GM21576 (cell line): Measurements from ENCODE around the gene EPHB3.

Experiments
- ATAC-seq: cut with Tn5 transposase; IDR thresholded peaks from one replicate; pipeline ENCODE4 v1.9.1; 2021; ENCODE audit warnings: mild to moderate bottlenecking, moderate library complexity; ENCODE audit not compliant: unreplicated experiment

Gene EPHB3

DNA sequence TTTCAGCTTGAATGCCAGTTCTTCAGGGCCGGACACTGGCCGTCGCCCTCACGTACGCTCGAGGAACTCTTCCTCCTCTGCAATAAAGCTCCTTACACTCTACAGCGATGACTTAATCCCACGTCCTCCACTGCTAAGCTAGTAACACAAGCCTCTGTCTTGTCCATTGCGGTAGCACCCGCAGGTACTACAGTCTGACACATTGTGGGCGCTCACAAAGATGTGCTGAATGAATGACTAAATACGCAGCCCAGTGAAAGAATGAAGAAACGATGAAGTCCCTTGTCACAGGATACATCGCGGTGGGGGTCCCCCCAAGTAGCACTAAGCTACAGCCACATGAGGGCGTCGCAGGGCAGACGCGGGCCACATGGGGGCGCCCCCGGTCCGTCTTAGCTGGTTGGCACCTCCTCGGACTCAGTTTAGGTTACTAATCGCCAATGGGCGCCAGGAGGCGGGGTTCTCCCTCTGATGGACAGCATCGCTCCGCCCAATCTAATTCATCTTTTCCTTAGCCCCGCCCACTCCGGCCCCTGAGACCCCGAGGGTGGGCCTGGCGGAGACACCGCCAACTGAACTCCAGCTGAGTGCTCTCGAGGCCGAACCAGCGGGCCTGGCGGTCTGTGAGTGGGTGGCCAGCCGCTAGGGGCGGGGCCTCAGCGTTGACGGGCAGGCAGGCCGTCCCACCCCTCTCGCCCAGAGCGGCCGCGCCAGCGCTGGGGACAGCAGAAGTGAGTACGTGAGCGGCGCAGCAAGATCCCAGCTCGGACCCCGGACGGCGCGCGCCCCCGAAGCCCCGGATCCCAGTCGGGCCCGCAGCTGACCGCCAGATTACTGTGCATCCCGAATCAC lies at the start of gene EPHB3:
Gene EPHB3 (plus strand): TSS at position 725 of the 852 bp plus-strand sequence. CDS start 451 bp downstream, outside the sequence.
- peak; percentile 85 for ATAC-seq

DNA sequence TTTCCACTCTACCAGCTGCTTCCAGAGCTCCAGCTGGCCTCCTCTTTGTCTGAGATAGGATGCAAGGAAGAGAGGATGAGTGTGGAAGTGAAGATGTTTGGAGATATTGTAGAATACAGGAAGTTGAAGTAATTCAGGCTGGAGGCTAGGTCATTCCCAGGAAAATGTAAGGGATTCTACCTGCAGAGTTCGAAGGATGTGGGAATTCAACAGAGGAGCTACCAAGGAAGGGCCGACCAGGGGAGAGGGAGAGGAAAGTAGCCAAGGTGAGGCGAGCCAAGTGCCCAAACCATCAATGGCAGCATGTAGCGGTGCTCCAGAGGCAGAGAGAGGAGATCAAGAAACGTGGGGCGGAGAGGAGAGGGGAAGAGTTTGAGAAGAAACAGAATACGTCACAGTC lies 49.0 kb upstream of the EPHB3 start:
- ATAC-seq, result no peak

DNA sequence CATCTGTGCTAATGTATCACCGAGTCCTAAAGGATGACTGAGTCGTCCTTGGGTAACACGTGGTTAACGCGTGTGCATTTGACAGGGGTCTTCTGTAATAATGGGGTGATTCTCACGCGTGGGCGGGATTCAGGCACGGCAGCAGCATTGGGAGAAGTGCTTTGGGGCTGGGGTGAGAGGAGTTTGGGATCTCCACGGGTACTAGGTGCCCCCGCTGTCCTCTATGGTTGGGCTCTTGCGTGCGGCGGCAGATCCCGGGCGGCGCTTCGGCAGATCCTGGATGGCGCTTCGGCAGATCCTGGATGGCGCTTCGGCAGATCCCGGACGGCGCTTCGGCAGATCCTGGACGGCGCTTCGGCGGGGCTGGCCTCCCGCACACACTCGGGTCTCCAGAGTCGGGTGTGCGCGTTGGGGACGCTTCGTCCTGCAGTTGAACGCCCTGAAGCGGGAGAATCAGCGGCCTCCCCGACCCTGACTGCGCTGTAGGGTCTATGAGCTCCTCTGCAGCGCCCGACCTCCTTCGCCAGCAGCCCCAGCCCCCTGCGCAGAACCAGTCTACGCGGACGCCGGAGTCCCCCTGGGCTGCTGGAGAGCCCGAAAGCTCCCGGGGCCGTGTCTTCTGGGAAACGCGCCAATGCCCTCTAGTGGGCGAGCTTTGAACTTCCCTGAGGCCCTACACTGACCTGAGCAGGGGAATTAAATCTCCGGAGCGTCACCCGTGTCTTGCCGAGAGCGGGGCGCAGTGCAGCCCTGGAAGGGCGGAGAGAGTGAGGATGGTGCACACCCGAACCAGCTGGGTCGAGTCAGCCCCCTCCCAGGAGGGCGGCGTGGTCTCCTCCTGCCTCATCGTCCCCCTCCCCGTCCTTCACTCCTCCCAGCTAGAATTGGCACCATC lies 48.1 kb upstream of the EPHB3 start:
- peak; percentile 82 for ATAC-seq

DNA sequence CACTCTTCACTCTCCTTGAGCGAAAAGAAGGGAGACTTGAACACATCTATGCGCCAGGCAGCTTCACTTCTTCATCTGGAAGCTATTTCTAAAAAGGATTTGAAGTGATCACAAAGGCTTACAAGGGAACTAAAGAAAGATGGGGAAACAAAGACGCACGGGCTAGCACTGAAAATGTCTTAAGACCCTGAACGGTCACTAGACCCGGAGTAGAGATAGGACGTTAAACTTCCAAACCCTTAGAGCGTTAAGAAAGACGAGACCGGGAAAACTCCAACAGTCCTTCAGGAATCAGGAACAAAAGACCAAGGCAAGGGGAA lies 47.5 kb upstream of the EPHB3 start:
- no peak for ATAC-seq

DNA sequence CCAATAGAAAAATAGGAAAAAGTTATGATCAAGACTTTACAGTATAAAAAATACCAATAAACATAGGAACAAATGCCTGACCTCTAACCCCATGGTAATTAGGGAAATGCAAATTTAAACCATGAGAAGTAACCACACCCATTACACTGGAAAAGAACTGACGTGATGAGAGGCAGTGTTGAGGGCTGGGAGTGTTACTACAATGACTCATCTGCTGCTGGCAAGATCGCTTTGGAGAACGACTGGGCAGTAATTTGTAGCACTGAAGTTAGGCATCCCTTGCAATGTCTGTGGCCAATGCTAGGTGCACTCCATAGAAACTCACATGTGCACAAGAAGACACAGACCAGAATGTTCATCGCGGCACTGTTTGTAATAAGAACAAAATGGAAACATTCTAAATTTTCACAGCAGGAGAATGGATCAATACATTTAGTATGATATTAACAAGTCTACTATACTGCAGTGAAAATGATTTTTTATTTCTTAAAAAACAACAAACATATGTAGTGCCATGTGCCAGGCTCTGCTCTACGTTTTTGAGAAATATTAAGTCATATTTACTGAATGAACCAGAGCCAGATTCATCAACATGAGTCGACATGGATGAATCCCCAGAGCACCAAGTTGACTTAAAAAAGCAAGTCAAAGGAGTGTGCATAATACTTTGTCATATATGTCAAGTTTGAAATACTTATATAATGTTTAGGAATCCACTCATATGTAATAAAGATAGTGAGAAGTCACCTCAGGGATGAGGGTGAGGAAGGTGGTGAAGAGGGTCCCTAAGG lies 37.6 kb upstream of the EPHB3 start:
- ATAC-seq, result no peak

DNA sequence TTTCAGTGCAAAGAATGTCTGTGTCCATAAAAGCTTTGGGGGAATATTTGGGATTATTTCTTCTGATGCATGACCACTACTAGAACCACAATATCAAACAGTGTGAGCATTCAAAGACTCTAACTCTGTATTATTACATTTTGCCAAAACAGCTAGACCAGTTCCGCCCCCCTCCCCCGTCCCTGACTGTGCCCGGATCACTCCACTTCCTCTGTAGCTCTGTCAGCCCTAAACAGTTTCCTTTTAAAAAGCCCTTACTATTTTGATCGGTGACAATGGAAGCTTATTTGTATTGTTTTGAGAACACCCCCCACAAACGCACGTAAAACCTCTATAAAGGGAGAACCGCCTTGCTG lies 36.6 kb upstream of the EPHB3 start:
- no peak for ATAC-seq

DNA sequence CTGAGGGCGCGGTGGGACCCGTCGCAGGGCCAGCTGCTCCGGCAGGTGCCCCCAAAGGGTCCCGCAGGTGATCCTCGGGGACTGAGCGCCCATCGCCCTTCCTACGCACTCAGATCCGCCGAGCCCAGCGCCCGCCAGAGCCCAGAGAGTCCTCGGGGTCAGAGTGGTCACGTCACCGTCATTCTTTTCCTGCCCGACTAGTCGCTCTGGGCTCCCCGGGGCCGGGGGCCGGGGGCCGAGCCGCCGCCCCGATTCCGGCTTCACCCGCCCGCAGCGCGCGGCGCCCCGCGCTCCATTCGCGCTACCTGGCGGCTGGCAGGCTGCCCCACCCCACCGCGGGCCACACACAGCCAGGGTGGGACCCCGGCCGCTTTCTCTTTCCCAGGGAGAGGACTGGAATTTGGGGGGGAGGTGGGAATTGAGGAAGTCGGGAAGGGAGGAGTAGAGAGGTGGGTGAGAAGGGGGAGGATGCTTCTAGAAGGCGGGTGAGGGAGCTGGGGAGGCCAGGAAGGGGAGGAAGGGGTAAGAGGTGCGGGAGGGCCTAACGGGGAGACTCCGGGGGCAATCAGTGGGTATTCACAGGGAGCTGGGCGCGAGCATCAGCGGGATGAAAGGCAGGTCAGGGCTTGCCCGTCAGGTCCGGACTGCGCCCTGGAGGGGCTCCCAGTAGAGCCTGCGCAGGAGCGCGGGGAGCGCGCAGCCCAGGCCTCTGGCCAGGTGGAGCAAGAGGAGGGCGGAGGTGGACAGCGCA lies 36.1 kb upstream of the EPHB3 start:
- no peak for ATAC-seq

DNA sequence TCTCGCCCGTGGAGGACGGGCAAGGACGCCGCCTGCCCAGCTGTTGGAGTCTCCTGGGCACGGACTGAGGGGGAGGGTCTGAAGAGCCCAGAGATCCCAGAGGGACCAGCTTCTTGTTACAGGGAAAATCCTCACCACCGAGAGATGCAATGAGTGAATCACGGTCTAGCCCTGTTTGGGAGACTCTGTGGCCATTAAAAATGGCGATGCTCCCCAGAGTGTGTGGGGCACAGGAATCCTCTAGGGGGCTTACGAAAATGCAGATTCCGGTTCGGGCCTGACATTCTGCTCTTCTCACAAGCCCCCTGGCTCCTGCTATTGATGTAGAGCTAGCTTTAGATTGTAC lies 35.5 kb upstream of the EPHB3 start:
- no peak for ATAC-seq

DNA sequence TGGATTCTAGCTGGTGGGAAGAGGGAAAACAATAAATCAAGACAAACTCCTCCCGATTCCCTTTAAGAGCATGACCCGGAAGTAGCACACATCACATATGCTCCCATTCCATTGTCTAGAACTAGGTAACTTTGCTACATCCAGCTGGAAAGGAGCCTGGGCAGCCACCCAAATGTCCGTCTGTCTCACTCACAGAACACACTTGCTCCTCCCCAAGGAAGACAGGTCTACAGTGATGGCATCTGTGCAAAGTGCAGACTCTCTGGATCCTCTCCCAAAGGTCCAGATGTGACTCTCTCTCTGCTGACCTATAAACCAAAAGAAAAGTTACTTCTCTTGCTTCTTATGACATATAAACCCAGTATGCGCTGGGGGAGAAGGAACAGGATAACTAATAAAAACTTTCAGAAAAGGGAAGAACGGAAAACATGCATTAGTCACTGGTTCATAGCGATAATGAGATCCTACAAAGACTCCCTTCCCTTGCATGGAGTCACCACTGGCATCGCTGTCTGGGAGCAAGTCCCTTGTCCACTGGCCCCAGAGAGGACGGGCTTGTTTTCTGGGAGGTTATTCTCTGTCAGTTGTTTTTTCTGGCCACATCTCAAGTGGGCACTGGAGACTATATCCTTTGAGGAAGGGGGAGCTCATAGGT lies 29.8 kb upstream of the EPHB3 start:
- no peak for ATAC-seq

DNA sequence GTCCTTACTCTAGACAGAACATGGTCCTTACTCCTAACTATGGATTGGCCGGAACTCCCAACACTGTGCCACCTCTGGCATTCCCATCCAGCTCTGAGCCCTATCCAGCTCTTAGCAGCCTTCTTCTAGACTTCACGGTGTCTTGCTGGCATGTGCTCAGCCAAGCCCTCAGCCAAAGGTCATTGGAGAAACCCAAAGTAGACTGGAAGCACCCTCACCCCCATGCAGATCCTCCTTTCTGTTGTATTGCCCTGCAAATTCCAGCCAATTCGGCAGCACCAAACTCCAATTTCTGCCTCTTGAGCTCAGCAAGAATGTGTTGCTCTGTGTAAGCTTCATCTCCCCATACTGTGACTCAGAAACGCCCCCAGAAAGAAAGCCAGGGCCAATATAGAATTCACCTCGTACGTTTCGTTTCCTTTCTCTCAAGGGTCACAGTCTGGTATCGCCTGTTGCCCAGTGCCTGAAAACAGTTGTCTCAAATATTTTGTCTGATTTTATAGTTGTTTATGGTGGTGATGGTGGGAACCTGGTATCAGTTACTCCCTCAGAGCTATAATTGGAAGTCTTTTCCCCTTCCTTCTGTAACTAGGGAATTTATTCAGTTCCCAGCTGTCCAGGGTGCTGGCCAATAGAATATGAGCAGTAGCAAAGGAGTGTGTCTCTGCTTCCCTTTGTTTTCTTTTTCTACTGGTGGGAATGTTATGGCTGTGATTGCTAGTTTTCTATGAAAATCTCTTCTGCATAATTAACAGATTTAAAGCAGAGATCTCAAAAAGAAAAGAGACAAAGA lies 28.4 kb upstream of the EPHB3 start:
- ATAC-seq, result no peak

DNA sequence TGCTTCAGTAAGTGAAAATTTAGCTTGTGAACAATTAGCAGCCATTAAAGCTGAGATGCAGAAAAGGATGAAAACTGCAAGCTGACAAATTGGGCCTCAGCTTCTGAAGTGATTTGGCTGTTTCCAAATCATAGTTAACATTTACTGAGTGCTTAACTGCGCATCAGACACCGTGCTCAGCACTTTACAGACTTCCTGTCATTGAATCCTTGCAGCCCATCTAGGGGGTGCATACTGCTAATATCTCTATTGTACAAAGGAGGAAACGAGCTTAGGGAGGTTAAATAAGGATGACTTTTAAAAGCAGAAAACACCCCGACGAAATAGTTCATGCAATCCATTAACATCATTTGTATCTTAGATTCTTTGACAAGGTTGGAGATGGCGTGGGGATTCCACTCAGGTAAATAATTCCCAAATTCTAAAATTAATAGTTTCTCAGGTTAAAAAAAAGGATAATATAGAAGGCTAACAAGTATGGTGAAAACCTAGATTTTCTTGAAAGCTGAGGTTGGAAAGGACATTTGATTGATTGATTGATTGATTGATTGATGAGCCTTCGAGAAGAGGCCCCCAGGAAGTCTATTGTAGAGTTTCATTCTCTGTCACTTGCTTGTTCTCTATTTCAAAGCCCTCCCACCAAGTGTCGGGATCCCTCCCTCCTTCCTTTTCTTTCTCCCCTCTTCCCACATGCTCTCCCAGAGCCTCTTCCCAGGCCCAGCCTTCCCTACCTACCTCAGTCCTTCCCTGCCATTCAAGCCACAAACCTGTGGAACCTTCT lies 23.5 kb upstream of the EPHB3 start:
- ATAC-seq, result no peak

DNA sequence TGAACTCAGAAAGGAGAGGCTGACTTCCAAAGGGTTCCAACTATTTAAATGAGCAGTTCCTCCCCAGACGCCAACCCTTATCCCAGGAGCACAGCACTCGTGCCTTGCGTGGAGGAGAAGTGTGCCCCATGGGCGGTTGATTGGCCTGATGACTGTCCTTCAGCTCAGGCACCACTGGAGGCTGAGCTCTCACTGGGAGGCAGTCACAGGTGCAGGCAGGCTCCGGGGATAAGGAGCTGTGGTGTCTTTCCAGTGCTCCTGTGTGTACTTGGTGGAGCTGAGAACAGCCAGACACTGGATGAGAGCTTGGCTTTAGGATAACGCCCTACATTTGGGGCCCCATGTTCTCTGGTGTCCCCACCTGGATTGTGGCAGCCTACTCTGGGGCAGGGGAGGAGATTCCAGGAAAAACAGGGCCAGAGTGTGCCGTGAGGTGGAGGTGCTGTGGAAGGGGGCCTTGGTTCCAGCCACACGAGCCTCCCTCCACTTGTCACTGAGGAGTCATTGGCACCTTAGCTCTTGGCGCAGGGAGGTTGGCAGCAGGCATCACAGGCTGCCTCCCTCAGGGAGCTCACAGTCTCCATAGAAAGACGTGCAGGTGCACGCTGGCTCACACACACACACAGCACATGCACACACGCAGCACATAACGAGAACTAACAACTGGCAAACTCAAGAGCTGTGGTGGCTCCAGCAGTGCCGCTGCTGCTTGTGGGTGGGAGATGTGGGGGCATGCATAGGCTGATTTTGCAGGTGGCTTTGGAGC lies 22.7 kb upstream of the EPHB3 start:
- ATAC-seq, result no peak

DNA sequence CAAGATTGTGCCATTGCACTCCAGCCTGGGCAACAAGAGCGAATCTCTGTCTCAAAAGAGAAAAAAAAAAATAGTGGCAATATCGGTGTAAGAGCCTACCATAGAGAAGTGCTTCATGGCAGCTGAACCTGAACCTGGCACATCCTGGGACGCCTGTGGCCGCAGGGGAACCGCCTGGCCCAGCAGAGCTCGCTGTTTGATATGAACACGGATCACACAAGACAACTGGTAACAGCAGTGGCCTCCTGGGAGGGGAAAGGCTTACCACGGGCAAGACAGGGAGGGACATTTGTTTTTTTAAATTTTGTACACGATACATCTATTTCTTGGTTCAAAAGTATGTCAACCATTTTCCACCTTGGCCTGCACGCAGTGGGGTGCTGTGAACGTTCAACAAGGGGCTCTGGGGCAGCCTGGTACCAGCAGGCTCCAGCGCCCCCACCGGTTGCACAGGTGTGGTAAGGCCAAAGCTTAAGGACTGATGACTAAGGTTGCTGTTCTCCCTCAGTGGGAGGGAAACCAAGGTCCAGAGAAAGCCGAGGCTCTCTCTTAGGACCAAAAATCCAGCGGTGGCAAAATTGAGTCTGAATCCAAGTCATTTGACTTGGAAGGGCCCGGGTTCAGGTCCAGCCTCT lies 21.7 kb upstream of the EPHB3 start:
- no peak for ATAC-seq

DNA sequence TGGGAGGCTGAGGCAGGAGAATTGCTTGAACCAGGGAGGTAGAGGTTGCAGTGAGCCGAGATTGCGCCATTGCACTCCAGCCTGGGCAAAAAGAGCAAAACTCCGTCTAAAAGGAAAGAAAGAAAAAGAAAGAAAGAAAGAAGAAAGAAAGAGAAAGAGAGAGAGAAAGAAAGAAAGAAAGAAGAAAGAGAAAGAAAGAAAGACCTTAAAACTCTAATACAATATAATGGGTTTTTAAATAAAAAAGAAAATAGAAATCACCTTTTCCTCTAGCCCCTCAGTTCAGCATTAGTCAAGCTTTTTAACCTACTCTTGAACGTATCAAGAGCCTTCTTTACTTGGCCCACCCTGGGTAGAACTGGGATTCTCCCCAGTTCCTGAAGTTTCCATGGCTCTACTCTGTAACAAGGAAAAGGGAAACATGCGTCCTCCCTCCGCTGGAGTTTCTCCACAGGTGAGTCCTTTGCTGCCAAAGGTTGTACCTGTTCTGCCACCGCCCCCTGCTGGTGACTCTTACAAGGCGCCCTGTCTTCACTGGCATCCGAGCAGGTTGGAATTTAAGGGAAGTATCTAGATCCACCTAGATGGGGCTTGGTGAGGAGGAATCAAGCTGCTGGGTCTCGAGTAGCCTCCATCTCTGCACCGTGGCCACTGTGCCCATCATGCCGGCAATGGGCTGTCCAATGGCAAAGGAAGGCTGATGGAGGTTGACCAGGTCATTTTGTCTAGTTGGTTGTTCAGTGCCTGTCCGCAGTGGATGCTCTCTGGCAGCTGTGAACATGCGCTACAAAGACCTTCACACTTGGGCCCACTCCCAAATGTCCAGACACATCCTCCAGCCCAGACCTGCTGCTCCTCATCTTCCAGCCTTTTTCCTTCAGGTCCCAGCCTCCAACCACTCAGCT lies 20.6 kb upstream of the EPHB3 start:
- ATAC-seq, result no peak

DNA sequence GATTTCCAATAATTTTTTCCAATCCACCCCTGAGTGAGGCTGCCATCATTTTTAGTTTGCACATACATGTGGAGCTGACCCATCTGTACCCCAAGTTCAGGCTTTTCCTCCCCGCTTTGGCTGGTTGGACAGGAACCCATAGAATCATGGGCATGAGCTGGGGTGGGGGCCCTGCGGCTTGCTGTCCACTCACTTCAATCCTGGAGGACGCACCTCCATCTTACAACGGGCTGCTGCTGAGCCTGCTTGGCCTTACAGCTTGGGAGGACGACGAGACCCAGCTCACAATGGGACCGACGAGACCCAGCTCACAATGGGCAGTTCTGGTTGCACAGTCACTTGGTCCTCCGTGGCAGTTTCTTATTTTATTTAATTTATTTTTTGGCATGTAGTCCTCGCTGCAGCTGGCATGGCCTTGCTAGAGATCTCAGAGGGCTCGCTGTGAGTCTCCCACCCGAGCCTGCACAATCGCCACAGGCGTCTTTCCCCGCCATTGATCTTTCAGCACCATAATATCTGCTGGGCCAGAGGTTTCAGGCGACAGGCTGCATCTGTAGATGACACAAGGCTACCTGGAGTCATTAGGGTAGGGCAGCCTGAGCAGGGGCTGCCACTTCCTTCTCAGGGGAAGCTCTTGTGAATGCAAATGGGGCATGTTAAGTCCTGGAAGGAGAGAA lies 19.6 kb upstream of the EPHB3 start:
- ATAC-seq, result no peak

DNA sequence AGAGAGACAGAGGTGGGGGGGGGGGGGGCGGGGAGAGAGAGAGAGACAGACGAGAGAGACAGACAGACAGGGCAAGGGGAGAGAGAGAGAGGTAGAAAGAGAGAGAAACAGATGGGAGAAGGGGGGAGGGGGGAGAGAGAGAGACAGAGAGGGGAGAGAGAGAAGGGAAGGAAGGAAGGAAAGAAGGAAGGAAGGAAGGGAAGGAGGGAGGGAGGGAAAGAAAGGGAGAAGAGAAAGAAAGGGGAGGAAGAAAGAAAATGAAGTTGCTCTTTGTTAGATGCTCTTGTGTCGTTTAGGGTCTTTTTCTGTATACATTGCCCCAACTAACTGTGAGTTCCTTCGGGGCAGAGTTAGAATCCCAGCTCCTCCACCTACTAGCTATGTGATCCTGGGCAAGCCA lies 19.0 kb upstream of the EPHB3 start:
- no peak for ATAC-seq
